ENCODE results near the gene HAPLN2.

GRCh38 chr1:156640842-156641706, 21.9 kb downstream of the HAPLN2 start:
- TF ChIP-seq CTCF (optimal IDR thresholded peaks at IDR 0.05 in 1 of 3, IDR thresholded peaks at IDR 0.05 in 1 of 3, conservative IDR thresholded peaks at IDR 0.05 in 1 of 3; ENCODE audit: extremely low read depth in 1 of 3, insufficient read depth in 2 of 3, low read length in 3 of 3) (no peak), EZH2 (IDR thresholded peaks at IDR 0.05; ENCODE audit: low read length) (no peak)

All from keratinocyte (primary cell).